MCF 10A (cell line): Measurements from ENCODE around the gene SERPINI1. TPM values are rescaled to one million over a fixed set of nuclear protein-coding genes. Genes with fewer than 3 reads are reported as not detected.

Experiments used
- BruUV-seq: library from RNA; stranded (reverse); fragments of 400-500 nt; replicated peaks from 2 replicates; lab custom pipeline; 2021; lab: Mats Ljungman, UMichigan
- CTCF ChIA-PET: fragments of 300-600 bp; sonication (Branson Sonifier 250); formaldehyde crosslinking; extraction: SDS; loops from one replicate; lab custom pipeline; 2021; ENCODE audit warnings: antibody characterized with exemption, inconsistent platforms; lab: Yijun Ruan, JAX
- POLR2A ChIA-PET: fragments of 300-600, 350-650 bp; sonication (Branson Sonifier 250); formaldehyde crosslinking; extraction: SDS; loops from one replicate; lab custom pipeline; 2020; ENCODE audit warnings: antibody characterized with exemption, inconsistent platforms; lab: Yijun Ruan, JAX
- DNase-seq: peaks from one replicate; pipeline ENCODE4 v3.0.0-alpha.2; 2018; ENCODE audit not compliant: unreplicated experiment
- H3K27ac Mint-ChIP-seq: one replicate; pipeline ENCODE4 v1.8.0; 2022; ENCODE audit warnings: mild to moderate bottlenecking, low read depth, mixed read lengths; ENCODE audit not compliant: unreplicated experiment
- H3K27me3 Mint-ChIP-seq: one replicate; pipeline ENCODE4 v1.8.0; 2022; ENCODE audit warnings: mixed read lengths; ENCODE audit not compliant: insufficient read depth, unreplicated experiment
- H3K36me3 Mint-ChIP-seq: one replicate; pipeline ENCODE4 v1.8.0; 2022; ENCODE audit warnings: mild to moderate bottlenecking, moderate library complexity, mixed read lengths; ENCODE audit not compliant: insufficient read depth, unreplicated experiment
- H3K4me1 Mint-ChIP-seq: one replicate; pipeline ENCODE4 v1.8.0; 2022; ENCODE audit warnings: mixed read lengths; ENCODE audit not compliant: insufficient read depth, unreplicated experiment
- H3K4me3 Mint-ChIP-seq: one replicate; pipeline ENCODE4 v1.8.0; 2022; ENCODE audit warnings: mild to moderate bottlenecking, moderate library complexity, mixed read lengths; ENCODE audit not compliant: unreplicated experiment
- H3K9me3 Mint-ChIP-seq: one replicate; pipeline ENCODE4 v1.8.0; 2022; ENCODE audit warnings: mixed read lengths; ENCODE audit not compliant: unreplicated experiment
- intact Hi-C: fragments of 100-400 bp; cut with micrococcal nuclease; formaldehyde crosslinking; loops from 2 replicates; pipeline ENCODE4 v1.14.1; 2022
- total RNA-seq: library from RNA; stranded (reverse); gene quantifications from 2 replicates; pipeline ENCODE4 v1.2.3, GENCODE V29; 2022
- TF ChIP-seq, protein P1 (sequence below): fragments of 200-600 bp; IDR thresholded peaks from one replicate; pipeline ENCODE4 v1.8.0; 2022; ENCODE audit warnings: antibody characterized with exemption, mild to moderate bottlenecking; ENCODE audit not compliant: unreplicated experiment

SERPINI1 gene
- total RNA-seq, 1 experiment from 2014 or later, result 2.6 TPM

DNA sequence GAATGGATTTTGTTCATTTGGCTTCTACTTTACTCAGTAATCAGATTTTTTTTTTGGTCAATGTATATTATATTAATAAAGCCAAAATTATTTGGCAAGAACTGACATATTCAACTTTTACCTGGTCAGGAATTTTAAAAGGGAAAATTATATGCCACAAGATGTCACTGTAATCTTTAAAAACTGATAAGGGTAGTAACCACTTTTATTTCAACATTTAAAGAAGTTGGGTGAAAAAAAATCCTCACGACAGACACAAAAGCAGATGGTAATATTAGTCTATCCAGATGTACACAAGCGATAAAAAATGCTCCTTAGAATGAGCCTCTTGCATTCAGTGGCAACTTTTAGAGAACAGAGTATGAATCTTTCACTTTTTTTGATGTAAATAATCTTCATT, 101.9 kb downstream of the SERPINI1 start:
- no peak overlapping the region for H3K27ac Mint-ChIP-seq
- TF ChIP-seq, protein P1, sequence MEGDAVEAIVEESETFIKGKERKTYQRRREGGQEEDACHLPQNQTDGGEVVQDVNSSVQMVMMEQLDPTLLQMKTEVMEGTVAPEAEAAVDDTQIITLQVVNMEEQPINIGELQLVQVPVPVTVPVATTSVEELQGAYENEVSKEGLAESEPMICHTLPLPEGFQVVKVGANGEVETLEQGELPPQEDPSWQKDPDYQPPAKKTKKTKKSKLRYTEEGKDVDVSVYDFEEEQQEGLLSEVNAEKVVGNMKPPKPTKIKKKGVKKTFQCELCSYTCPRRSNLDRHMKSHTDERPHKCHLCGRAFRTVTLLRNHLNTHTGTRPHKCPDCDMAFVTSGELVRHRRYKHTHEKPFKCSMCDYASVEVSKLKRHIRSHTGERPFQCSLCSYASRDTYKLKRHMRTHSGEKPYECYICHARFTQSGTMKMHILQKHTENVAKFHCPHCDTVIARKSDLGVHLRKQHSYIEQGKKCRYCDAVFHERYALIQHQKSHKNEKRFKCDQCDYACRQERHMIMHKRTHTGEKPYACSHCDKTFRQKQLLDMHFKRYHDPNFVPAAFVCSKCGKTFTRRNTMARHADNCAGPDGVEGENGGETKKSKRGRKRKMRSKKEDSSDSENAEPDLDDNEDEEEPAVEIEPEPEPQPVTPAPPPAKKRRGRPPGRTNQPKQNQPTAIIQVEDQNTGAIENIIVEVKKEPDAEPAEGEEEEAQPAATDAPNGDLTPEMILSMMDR, result peak; percentile 18
- H3K27me3 Mint-ChIP-seq, result peaks cover 16% of the 10 kb centered on the region
- no peaks in the 10 kb centered on the region for H3K36me3 Mint-ChIP-seq
- ChIA-PET CTCF (interaction anchor here (0.8 to 4.6 kb wide), 6 partner anchors 17 to 203 kb away, joined by 3 to 28 read pairs (median 6); no protein-coding TSS in a partner anchor), POLR2A (interaction anchor here (1.8 kb wide), 1 partner anchor 203 kb away, joined by 5 read pairs; no protein-coding TSS in a partner anchor)
- H3K4me3 Mint-ChIP-seq, result no peak overlapping the region
- no peaks in the 10 kb centered on the region for H3K9me3 Mint-ChIP-seq
- H3K4me1 Mint-ChIP-seq, result no peaks in the 10 kb centered on the region
- no TSS peak for BruUV-seq
- intact Hi-C loops, result loop anchor here (1.0 kb wide), 2 partner anchors 45 to 203 kb away; no protein-coding TSS in a partner anchor
- DNase-seq, result peak; percentile 25

DNA sequence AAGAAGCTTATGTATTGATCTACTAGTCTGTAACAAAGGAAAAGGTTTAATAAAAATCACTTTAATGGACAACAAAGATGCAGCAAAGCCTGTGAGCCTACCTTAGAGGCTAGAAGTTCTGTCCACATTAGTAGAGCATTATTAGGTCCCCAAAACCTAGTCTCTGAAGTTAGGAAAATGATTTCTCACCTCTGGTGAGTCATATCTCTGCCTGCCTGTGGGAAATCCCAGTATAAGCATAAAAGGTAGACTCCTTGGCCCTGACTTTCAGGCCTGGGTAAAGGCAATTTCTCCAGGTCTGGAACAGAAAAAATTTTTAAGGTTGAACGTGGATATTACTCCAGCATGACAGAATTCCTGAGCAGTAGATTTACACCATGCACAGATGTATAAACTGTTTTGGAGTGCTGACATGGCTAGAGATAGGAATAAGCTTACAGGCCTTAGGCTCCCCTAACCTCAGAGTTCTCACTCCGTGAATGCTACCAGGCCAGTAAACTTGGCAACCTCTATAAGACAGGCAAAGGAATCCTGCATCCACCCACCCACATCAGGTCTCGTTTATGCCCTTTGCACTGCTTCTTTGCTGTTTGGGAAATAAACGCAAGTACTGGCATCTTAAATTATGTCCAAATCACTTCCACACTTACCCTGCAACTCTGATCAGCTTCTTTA, 104.1 kb downstream of the SERPINI1 start:
- Mint-ChIP-seq H3K4me1 (no peaks in the 10 kb centered on the region), H3K27me3 (peaks cover 11% of the 10 kb centered on the region), H3K27ac (no peak overlapping the region), H3K36me3 (no peaks in the 10 kb centered on the region), H3K4me3 (no peak overlapping the region), H3K9me3 (no peaks in the 10 kb centered on the region)
- no TSS peak for BruUV-seq
- TF ChIP-seq, protein P1, result no peak
- CTCF ChIA-PET, result interaction anchor here (0.6 to 4.6 kb wide), 18 partner anchors 10 to 1159 kb away, joined by 3 to 28 read pairs (median 4); partner anchors contain the start of genes PDCD10 and SERPINI1
- intact Hi-C loops, result no loop called here
- POLR2A ChIA-PET, result interaction anchor here (0.7 to 2.5 kb wide), 7 partner anchors 15 to 1021 kb away, joined by 3 to 9 read pairs (median 4); partner anchors contain the start of gene SERPINI1
- peak; percentile 57 for DNase-seq

DNA sequence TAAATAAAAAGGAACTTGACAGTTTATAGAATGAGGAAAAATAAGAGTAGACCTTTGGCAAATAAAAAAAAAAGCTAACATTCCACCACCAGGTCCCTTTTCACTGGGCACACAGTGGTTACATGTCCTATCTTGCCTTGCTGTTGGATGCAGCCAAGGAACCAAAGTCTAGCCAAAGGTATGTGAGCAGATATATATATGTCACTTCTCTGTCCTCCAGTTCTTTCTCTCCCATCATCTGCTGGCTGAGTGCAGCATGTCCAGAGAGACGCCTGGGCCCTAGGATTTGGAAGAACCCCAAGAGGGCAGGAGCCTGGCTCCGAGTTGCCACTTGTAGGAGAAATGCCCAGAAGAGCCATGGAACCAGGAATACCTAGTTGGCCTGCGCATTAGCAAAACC, 104.7 kb downstream of the SERPINI1 start:
- Mint-ChIP-seq H3K9me3 (no peaks in the 10 kb centered on the region), H3K27me3 (peaks cover 11% of the 10 kb centered on the region), H3K36me3 (no peaks in the 10 kb centered on the region), H3K4me3 (no peak overlapping the region), H3K27ac (no peak overlapping the region), H3K4me1 (no peaks in the 10 kb centered on the region)
- intact Hi-C loops, result no loop called here
- ChIA-PET POLR2A (interaction anchor here (0.5 to 2.5 kb wide), 6 partner anchors 9 to 105 kb away, joined by 3 to 9 read pairs (median 5); partner anchors contain the start of gene SERPINI1), CTCF (interaction anchor here (0.6 to 4.6 kb wide), 12 partner anchors 9 to 1160 kb away, joined by 3 to 28 read pairs (median 3); partner anchors contain the start of genes PDCD10 and SERPINI1)
- TF ChIP-seq, protein P1, result no peak
- peak; percentile 37 for DNase-seq
- BruUV-seq, result no TSS peak

DNA sequence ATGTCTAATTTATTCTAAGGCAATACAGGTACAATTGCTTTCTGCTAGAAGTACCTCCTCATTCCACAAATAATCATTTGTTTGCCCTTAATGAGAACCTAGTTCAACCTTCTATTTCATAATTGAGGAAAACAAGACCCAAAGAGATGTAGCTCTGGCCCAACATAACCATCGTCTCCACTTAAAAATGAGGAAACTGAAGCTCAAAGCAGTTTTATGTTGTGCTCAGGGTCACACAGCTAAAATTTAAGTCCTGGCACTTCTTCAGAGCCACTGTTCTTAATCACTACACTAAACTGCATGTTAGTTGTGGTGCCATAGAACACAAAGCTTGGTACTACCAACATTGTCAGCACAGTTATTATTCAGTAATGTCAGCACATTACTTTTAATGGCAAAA, 108.0 kb downstream of the SERPINI1 start:
- TF ChIP-seq, protein P1, result no peak
- no peaks in the 10 kb centered on the region for H3K27me3 Mint-ChIP-seq
- no peak overlapping the region for H3K27ac Mint-ChIP-seq
- intact Hi-C loops, result no loop called here
- no TSS peak for BruUV-seq
- DNase-seq, result no peak
- H3K9me3 Mint-ChIP-seq, result no peaks in the 10 kb centered on the region
- POLR2A ChIA-PET, result interaction anchor here (0.6 to 0.8 kb wide), 3 partner anchors 15 to 178 kb away, joined by 3 read pairs; no protein-coding TSS in a partner anchor
- no peaks in the 10 kb centered on the region for H3K4me1 Mint-ChIP-seq
- H3K36me3 Mint-ChIP-seq, result no peaks in the 10 kb centered on the region
- CTCF ChIA-PET, result interaction anchor here (0.6 kb wide), 1 partner anchor 158 kb away, joined by 3 read pairs; no protein-coding TSS in a partner anchor
- H3K4me3 Mint-ChIP-seq, result no peak overlapping the region
